GM23248 (cell line): ENCODE data around the gene IL17C.

ENCODE experiments used
- EZH2 ChIP-seq: fragments of 200-600 bp; sonication (generic); IDR thresholded peaks from 2 replicates; pipeline ENCODE4 v1.6.1; 2018; ENCODE audit warnings: antibody characterized with exemption, mild to moderate bottlenecking; ENCODE audit not compliant: insufficient read depth, poor library complexity, severe bottlenecking
- EZH2phosphoT487 ChIP-seq: fragments of 200-600 bp; sonication (generic); IDR thresholded peaks from 2 replicates; pipeline ENCODE4 v1.6.1; 2018; ENCODE audit warnings: antibody characterized with exemption, moderate library complexity, mild to moderate bottlenecking, low read depth; ENCODE audit not compliant: insufficient read depth

GRCh38 chr16:88654363-88655052 is 16.1 kb downstream of the IL17C start:
- TF ChIP-seq EZH2phosphoT487 (no peak), EZH2 (no peak)
